ENCODE data around the gene TPCN1. TPM values are rescaled to one million over a fixed set of nuclear protein-coding genes. Genes with fewer than 3 reads are reported as not detected.
A peak's percentile ranks its signal among the peaks of the same experiment; 100 is the strongest.

TPCN1 gene
- total RNA-seq, 1 donor from 2014 or later, result 27.9 TPM

DNA sequence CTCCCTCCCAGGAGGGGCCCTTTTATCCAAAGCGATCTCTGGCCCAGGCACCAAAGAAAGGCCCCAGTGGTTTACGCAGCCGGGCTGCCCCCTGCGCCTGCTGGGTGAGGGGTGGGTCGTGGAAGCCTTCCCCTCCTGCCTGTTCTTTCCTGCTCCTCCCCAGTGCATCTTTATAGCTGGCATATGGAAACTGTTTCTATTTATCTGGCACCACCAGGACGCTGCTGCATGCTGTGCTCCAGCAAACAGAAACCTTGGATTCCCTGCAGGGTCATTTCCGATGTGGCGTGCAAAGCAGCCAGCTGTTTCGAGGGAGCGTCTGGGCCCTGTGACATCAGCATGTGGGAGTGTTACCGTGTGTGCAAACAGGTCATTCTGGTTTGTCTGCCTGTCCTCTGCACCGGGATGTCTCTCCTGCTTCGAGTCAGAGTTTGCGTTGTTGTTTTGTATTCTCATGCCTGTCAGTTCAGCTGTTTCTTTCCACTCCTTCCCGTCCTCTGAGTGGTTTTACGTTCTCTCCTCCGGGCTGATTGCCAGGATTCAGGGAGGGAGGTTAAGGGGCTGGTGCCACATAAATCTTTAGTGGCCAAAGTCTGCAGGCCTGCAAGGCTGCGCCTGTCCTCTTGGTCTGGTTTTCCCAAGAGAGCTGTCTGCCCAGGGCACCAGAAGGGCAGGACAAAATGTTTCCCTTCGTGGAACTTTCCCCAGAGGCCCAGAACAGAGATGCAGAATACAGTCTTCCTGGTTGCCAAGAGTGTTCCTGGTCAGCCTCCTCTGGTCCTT is 24.6 kb downstream of the TPCN1 start:
- H3K4me1 ChIP-seq (ENCODE audit: insufficient read depth, low read length), result peaks cover 44% of the 10 kb centered on the region
- peak overlapping the region; percentile 0 for H2AFZ ChIP-seq (ENCODE audit: low read depth, low read length)
- no peaks in the 10 kb centered on the region for H4K20me1 ChIP-seq (ENCODE audit: insufficient read depth, low read length)
- Mint-ChIP-seq H3K4me1 (ENCODE audit: low read depth, unreplicated experiment) (peaks cover 26% of the 10 kb centered on the region), H3K9me3 (ENCODE audit: unreplicated experiment) (no peaks in the 10 kb centered on the region), H3K27me3 (ENCODE audit: low read depth, unreplicated experiment) (no peaks in the 10 kb centered on the region), H3K4me3 (ENCODE audit: unreplicated experiment) (peak overlapping the region; percentile 17), H3K27ac (ENCODE audit: unreplicated experiment) (peak overlapping the region; percentile 87), H3K36me3 (ENCODE audit: low read depth, unreplicated experiment) (peaks cover 18% of the 10 kb centered on the region)
- H3K4me3 ChIP-seq (ENCODE audit: insufficient read depth, low read depth, low read length), result no peak overlapping the region
- no peaks in the 10 kb centered on the region for H3K36me3 ChIP-seq (ENCODE audit: insufficient read depth, low read length)
- TF ChIP-seq, protein P1, sequence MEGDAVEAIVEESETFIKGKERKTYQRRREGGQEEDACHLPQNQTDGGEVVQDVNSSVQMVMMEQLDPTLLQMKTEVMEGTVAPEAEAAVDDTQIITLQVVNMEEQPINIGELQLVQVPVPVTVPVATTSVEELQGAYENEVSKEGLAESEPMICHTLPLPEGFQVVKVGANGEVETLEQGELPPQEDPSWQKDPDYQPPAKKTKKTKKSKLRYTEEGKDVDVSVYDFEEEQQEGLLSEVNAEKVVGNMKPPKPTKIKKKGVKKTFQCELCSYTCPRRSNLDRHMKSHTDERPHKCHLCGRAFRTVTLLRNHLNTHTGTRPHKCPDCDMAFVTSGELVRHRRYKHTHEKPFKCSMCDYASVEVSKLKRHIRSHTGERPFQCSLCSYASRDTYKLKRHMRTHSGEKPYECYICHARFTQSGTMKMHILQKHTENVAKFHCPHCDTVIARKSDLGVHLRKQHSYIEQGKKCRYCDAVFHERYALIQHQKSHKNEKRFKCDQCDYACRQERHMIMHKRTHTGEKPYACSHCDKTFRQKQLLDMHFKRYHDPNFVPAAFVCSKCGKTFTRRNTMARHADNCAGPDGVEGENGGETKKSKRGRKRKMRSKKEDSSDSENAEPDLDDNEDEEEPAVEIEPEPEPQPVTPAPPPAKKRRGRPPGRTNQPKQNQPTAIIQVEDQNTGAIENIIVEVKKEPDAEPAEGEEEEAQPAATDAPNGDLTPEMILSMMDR (IDR thresholded peaks at IDR 0.05; ENCODE audit: insufficient read depth, low read depth, low read length), result no peak
- peak overlapping the region; percentile 65 for H3K9ac ChIP-seq (ENCODE audit: low read length)
- no peaks in the 10 kb centered on the region for H3K9me3 ChIP-seq (ENCODE audit: insufficient read depth, low read depth, low read length)
- peaks cover 3% of the 10 kb centered on the region for H3K79me2 ChIP-seq (ENCODE audit: insufficient read depth, low read length)
- peak overlapping the region; percentile 60 for H3K27ac ChIP-seq (ENCODE audit: low read depth, low read length)
- FAIRE-seq, result no peak
- peak; percentile 84 for DNase-seq (ENCODE audit: low read depth)
- peak overlapping the region; percentile 53 for H3K4me2 ChIP-seq (ENCODE audit: low read length)
- H3K27me3 ChIP-seq (ENCODE audit: insufficient read depth, low read length), result no peaks in the 10 kb centered on the region

DNA sequence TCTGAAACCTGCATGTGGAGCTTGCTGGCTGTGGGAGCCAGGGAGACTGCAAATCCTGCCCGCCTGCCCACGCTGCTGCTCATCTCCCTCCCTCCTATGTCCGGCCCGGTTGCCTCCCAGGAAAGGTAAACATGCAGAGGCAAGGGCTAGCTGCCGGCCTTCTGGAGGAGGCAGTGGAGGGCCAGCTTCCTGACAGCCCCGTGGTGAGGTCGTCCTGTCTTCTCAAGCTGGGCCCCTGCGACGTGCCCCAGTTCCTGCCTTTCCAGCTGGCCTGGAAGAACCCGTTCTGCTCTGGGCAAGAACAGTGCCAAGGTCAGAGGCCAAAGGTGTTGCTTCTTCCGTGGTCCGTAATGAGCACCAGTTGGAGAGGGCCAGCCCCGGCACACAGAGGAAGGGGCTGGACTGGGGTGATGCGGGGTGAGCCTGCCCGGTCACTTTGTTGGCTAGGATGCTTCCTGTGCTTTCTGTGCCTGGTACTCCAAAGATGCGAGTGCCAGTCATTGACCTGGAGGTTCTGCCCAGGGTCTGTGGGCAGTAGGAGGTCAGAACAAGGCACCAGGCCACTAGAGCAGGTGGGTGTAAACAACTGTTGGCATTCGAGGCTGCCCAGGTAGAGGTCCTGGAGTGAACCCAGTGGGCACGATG is 25.3 kb downstream of the TPCN1 start:
- Histone ChIP-seq H3K4me1 (ENCODE audit: insufficient read depth, low read length) (peaks cover 37% of the 10 kb centered on the region), H3K36me3 (ENCODE audit: insufficient read depth, low read length) (no peaks in the 10 kb centered on the region), H3K9me3 (ENCODE audit: insufficient read depth, low read depth, low read length) (no peaks in the 10 kb centered on the region), H2AFZ (ENCODE audit: low read depth, low read length) (no peak overlapping the region), H3K27me3 (ENCODE audit: insufficient read depth, low read length) (no peaks in the 10 kb centered on the region), H3K4me3 (ENCODE audit: insufficient read depth, low read depth, low read length) (no peak overlapping the region), H3K27ac (ENCODE audit: low read depth, low read length) (peak overlapping the region; percentile 59), H3K9ac (ENCODE audit: low read length) (peak overlapping the region; percentile 65), H4K20me1 (ENCODE audit: insufficient read depth, low read length) (no peaks in the 10 kb centered on the region), H3K79me2 (ENCODE audit: insufficient read depth, low read length) (peaks cover 3% of the 10 kb centered on the region), H3K4me2 (ENCODE audit: low read length) (peak overlapping the region; percentile 53)
- Mint-ChIP-seq H3K9me3 (ENCODE audit: unreplicated experiment) (no peaks in the 10 kb centered on the region), H3K4me3 (ENCODE audit: unreplicated experiment) (no peak overlapping the region), H3K27ac (ENCODE audit: unreplicated experiment) (peak overlapping the region; percentile 87), H3K4me1 (ENCODE audit: low read depth, unreplicated experiment) (peaks cover 23% of the 10 kb centered on the region), H3K27me3 (ENCODE audit: low read depth, unreplicated experiment) (no peaks in the 10 kb centered on the region), H3K36me3 (ENCODE audit: low read depth, unreplicated experiment) (peaks cover 20% of the 10 kb centered on the region)
- TF ChIP-seq, protein P1 (IDR thresholded peaks at IDR 0.05; ENCODE audit: insufficient read depth, low read depth, low read length), result no peak
- TF ChIP-seq EZH2 (IDR thresholded peaks at IDR 0.05; ENCODE audit: insufficient read depth, low read length), result no peak
- no peak for FAIRE-seq
- no peak for DNase-seq (ENCODE audit: low read depth)
